ENCODE results near the gene CALD1. TPM values are rescaled to one million over a fixed set of nuclear protein-coding genes. Genes with fewer than 3 reads are reported as not detected.

CALD1 gene
- total RNA-seq, 1 donor from 2014 or later: 71.8 TPM

GRCh38 chr7:134788191-134788590 lies 8.8 kb downstream of the CALD1 start:
- TF ChIP-seq, protein P1, sequence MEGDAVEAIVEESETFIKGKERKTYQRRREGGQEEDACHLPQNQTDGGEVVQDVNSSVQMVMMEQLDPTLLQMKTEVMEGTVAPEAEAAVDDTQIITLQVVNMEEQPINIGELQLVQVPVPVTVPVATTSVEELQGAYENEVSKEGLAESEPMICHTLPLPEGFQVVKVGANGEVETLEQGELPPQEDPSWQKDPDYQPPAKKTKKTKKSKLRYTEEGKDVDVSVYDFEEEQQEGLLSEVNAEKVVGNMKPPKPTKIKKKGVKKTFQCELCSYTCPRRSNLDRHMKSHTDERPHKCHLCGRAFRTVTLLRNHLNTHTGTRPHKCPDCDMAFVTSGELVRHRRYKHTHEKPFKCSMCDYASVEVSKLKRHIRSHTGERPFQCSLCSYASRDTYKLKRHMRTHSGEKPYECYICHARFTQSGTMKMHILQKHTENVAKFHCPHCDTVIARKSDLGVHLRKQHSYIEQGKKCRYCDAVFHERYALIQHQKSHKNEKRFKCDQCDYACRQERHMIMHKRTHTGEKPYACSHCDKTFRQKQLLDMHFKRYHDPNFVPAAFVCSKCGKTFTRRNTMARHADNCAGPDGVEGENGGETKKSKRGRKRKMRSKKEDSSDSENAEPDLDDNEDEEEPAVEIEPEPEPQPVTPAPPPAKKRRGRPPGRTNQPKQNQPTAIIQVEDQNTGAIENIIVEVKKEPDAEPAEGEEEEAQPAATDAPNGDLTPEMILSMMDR (conservative IDR thresholded peaks at IDR 0.05): no peak
- H3K36me3 Mint-ChIP-seq (ENCODE audit: low read depth): no peaks in the 10 kb centered on the region
- no peak for DNase-seq (ENCODE audit: low read depth, low spot score)
- H3K4me3 Mint-ChIP-seq: no peak overlapping the region
- H3K9me3 Mint-ChIP-seq: no peaks in the 10 kb centered on the region
- no peaks in the 10 kb centered on the region for H3K27me3 Mint-ChIP-seq (ENCODE audit: low read depth)
- peaks cover 5% of the 10 kb centered on the region for H3K4me1 Mint-ChIP-seq
- H3K27ac Mint-ChIP-seq (ENCODE audit: unreplicated experiment): no peak overlapping the region

DNA sequence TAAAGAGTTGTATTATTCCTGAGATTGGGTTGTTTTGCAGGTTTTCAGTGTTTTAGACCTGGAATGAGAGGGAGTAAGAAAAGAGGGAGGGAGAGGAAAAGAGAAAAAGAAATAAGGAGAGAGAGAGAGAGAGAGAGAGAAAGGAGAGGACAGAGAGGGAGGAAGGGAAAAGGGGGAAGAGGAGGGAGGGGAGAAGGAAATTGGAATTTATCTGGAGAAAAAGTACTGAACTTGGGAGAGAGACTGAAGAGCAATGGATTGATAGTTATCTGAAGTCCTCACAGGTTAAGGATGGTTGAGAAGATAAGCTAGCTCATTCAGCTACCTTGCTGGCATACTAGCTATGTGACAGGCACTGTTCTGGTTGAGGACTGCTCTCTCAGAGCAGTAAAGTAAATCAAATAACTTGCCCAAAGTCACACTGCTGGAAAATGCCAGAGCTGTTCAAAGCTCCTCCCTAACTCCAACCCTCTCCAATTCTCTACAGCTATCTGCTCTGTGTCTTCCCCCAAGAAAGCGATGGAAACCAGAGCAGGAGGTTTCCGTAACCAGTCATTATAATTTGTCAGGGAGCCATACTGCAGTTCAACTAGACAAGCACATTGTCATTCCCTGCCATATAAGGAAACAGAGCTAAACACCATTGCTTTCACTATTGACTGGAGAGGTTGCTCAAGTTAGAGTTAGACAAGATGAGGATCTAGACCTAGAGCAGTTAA lies 10.7 kb downstream of the CALD1 start:
- H3K4me1 Mint-ChIP-seq: peaks cover 5% of the 10 kb centered on the region
- no peaks in the 10 kb centered on the region for H3K27me3 Mint-ChIP-seq (ENCODE audit: low read depth)
- TF ChIP-seq, protein P1 (conservative IDR thresholded peaks at IDR 0.05): no peak
- no peak overlapping the region for H3K4me3 Mint-ChIP-seq
- peaks cover 3% of the 10 kb centered on the region for H3K9me3 Mint-ChIP-seq
- no peak overlapping the region for H3K27ac Mint-ChIP-seq (ENCODE audit: unreplicated experiment)
- DNase-seq (ENCODE audit: low read depth, low spot score): no peak
- H3K36me3 Mint-ChIP-seq (ENCODE audit: low read depth): no peaks in the 10 kb centered on the region

DNA sequence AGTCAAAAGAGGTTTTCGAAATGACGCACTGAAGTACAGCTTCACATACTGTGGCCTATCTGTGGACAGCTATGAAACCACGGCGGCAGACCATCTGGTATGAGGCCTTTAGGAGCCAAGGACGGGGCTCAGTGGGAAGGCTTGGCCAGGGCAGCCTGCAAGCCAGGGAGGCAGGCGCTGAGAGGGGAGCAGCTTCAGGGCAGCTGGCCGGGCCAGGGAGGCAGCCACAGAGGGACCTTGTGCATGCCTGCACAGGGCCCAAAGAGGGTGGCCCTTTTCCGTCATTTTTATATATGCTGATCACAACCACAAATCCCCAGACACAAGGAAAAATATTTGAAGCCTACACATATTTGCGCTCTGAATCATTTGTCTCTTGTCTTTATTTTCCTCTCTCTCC lies 13.5 kb downstream of the CALD1 start:
- TF ChIP-seq, protein P1 (conservative IDR thresholded peaks at IDR 0.05): no peak
- Mint-ChIP-seq H3K4me3 (no peak overlapping the region), H3K27ac (ENCODE audit: unreplicated experiment) (no peak overlapping the region), H3K27me3 (ENCODE audit: low read depth) (no peaks in the 10 kb centered on the region), H3K9me3 (peaks cover 3% of the 10 kb centered on the region), H3K36me3 (ENCODE audit: low read depth) (no peaks in the 10 kb centered on the region), H3K4me1 (peaks cover 5% of the 10 kb centered on the region)
- no peak for DNase-seq (ENCODE audit: low read depth, low spot score)

GRCh38 chr7:134795231-134795630 lies 15.8 kb downstream of the CALD1 start:
- TF ChIP-seq, protein P1 (conservative IDR thresholded peaks at IDR 0.05): no peak
- Mint-ChIP-seq H3K4me3 (no peak overlapping the region), H3K36me3 (ENCODE audit: low read depth) (no peaks in the 10 kb centered on the region), H3K27me3 (ENCODE audit: low read depth) (no peaks in the 10 kb centered on the region), H3K4me1 (peaks cover 4% of the 10 kb centered on the region), H3K9me3 (peaks cover 3% of the 10 kb centered on the region), H3K27ac (ENCODE audit: unreplicated experiment) (no peak overlapping the region)
- no peak for DNase-seq (ENCODE audit: low read depth, low spot score)

DNA sequence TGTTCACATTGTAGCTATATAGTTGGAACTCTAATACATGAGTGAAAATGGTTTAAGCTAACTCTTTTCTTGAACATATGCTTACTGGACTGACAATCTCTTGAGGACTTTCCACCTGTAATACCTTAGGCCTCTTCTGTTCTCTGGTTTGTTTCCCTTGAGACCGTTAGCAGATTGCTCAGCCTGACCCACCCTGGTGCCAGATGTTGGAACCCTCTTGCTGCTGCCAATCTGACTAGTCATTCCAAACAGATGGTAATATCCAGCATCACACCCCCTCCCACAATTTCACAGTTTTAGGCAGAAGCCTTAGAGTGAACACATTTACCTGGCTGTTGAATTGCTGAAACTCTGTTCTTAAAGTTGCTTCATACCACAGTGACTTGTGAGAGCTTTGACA lies 18.7 kb downstream of the CALD1 start:
- no peak overlapping the region for H3K4me3 Mint-ChIP-seq
- TF ChIP-seq, protein P1 (conservative IDR thresholded peaks at IDR 0.05): no peak
- no peaks in the 10 kb centered on the region for H3K4me1 Mint-ChIP-seq
- H3K36me3 Mint-ChIP-seq (ENCODE audit: low read depth): no peaks in the 10 kb centered on the region
- no peaks in the 10 kb centered on the region for H3K27me3 Mint-ChIP-seq (ENCODE audit: low read depth)
- DNase-seq (ENCODE audit: low read depth, low spot score): no peak
- no peak overlapping the region for H3K27ac Mint-ChIP-seq (ENCODE audit: unreplicated experiment)
- H3K9me3 Mint-ChIP-seq: peaks cover 7% of the 10 kb centered on the region
